Ramos (cell line): ENCODE results near the gene ALDH8A1.

Experiments
- in situ Hi-C: fragments of 300-500 bp; cut with MboI; formaldehyde crosslinking; loops from one replicate; pipeline ENCODE4 v1.14.3; 2022; ENCODE audit warnings: low sequenced_read_pairs; ENCODE audit not compliant: unreplicated experiment

Gene ALDH8A1

DNA sequence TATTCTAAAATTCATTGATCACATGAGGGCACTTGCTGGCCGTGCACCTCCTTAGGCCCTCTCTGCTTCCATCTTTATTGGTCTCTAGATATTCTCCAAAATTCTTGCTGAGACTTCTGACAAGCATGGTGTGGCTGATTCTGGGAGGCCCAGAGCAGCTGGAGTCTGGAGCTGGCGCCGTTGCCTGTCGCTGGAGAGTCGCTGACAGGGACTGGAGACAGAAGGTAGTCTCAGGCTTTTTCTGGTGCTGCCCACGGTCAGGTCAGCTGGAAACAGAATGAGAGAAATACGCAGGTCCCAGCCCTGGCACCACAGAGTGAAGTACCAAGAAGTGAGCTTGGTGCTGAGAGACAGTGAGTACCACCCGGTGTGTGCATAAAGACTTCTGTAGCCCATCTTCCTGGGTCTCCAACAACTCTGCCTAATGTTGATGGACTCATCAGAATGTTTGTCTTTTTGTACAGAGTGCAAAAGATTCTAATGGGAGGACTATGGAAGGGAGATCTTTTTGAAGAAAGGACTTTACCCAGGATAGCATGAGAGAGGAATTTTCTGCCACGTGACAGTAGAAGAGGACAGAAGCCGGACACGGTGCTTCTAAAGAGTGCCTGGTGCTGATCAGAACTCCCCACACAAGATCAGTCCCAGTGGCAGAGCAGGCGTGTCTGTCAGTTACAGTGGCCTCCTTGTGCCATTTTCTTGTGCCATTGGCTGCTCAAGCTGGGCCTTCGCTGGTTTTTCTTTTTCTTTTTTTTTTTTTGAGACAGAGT, 1.8 kb upstream of the ALDH8A1 start:
- in situ Hi-C loops, result no loop called here

DNA sequence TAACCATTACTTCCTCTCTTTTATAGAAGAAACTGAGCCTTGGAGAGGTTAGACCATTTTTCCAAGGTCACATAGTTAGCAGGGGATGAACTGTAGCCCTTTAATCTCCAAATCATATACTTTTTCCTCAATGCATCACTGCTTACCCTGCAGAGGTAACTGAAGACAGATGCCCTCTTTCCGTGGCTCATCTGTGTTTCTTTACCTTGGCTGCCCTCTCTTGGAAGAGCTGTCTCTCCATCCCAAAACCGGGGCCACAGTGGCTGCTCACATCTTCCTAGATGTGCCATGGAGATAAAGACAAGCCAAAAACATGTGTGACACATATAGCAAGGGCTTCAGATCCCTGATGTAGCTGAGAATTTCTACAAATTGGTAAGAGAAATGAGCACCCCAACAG, 581 bp upstream of the ALDH8A1 start:
- in situ Hi-C loops, result no loop called here

DNA sequence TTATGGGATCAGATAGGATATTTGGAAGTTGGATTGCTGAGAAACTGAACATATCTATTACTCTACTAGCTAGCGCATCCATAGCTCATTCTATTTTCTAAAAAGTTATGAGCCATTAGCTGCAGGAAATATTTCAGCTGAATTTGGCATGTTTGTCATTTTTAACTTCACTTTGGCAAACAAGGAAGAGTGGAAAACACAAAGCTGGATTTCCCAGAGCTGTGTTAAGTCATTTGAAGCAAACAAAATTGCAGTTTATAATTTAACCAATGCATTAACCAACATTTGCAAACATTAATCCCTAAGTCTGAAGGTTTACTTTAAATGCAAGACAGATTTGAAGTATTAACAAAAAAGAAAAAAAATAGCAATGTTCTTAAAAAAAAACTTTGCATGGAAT, 1.2 kb downstream of the ALDH8A1 start:
- in situ Hi-C loops, result loop anchor here (25.0 kb wide), 1 partner anchor 311 kb away; no protein-coding TSS in a partner anchor

DNA sequence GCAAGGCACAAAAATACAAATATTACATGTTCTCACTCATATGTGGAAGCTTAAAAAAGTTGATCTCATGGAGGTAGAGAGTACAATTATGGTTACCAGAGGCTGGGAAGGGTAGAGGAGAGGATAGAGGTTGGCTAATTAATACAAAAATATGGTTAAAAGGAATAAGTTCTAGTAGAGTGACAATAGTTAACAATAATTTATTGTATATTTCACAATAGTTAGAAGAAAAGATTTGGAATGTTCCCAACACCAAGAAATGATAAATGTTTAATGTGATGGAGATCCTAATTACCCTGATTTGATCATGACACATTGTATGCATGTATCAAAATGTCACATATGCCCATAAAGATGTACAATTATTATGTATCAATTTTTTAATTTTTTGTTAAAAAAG, 1.8 kb downstream of the ALDH8A1 start:
- in situ Hi-C loops, result loop anchor here (25.0 kb wide), 1 partner anchor 311 kb away; no protein-coding TSS in a partner anchor

DNA sequence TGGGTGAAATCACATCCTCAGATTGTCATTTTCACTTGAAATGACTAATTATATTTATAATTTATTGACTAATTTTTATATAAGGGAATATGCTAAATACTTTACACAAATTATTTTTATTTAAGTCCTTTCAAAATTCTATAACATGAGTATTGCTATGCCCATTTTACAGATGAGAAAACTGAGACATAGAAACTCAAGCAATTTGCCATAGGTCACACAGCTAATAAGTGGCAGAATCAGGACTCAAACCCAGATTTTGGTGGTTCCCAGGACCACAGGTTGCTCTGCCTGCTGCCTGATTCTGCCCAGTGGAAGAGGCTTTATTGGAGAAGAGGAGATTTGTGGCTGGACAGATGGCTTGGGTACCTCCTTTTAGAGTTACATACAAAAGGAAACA, 4.9 kb downstream of the ALDH8A1 start:
- in situ Hi-C loops, result loop anchor here (25.0 kb wide), 1 partner anchor 308 kb away; no protein-coding TSS in a partner anchor

DNA sequence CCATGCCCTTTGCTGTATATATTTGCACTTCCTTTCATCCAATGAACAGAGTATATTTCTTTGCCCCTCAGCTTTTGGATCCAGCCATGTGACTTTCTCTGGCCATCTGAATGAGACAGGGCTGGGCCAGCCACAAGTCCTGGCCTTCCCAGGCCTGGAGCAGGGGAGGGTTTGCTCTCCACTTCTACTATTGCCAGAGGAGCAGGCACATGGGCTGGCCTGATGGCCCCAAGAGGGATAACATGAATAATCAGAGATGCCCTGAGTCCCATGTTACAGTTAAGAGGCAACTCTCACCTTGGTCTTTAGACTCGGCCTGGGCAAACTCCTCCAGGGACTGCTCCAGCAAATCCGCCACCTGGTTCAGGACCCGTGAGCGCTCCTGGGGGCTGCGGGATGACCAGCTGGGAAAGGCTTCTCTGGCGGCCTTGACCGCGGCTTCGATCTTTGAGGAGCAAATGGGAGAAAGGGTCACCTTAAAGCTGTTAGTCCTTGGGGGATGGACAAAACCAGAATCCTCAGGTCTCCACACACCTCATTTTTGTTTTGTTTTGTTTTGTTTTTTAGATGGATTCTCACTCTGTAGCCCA, 6.3 kb downstream of the ALDH8A1 start:
- in situ Hi-C loops, result loop anchor here (25.0 kb wide), 1 partner anchor 306 kb away; no protein-coding TSS in a partner anchor

DNA sequence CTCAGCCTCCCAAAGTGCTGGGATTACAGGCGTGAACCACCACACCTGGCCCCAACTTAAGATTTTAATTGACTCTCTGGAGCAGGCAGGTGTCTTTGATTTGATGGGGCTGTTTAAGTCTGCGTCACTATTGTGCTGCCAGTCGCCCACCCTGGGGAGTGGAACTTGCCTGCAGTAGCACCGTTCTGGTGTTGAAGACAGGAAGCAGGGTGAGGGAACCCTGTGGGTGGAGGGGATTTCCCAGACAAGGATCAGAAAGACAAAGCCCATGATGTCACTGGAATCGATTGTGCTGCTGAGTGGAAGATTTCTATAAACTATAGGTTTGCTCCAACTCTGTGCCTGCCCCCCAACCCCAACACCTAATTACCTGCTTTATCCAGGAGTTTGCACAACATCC, 11.0 kb downstream of the ALDH8A1 start:
- in situ Hi-C loops, result loop anchor here (10.0 to 25.0 kb wide), 2 partner anchors 302 to 784 kb away; no protein-coding TSS in a partner anchor

DNA sequence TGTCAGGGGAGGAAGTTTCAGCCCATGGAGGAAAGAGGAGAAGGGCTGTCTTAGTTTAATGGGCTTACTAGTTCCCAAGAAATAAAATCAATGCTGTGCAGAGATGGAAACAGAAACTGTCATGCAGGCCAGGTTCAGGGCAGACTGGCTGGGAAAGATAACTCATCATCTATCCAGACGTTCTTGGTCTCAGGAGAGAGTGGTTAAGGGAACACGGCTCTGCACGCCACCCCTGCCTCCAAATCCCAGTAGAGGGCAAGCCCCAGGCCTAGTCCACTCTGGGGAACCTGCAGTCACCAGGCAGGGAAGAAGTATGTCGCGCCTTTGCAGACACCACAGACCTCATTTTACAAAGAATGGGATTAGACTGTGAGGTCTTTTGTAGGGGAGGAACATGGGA, 12.5 kb downstream of the ALDH8A1 start:
- in situ Hi-C loops, result loop anchor here (10.0 to 25.0 kb wide), 2 partner anchors 300 to 783 kb away; no protein-coding TSS in a partner anchor

DNA sequence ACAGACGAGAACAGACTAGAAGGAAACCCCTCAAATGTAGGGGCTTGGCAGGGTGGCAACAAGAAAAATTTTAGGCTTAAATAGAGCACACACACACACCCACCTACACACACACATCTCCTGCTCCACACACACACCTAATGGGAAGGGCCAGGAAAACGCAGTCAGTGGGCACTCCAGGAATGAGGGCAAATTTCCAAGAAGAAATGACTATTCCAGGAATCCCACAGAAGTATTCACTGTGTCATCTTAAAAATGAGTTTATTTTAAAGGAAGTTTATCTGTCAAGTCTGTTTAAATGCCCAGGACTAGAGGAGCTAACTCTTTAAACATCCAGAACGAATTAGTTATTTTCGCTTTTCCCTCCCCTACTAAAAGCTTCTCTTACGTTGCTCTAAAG, 13.0 kb downstream of the ALDH8A1 start:
- in situ Hi-C loops, result loop anchor here (10.0 to 25.0 kb wide), 2 partner anchors 300 to 782 kb away; no protein-coding TSS in a partner anchor

DNA sequence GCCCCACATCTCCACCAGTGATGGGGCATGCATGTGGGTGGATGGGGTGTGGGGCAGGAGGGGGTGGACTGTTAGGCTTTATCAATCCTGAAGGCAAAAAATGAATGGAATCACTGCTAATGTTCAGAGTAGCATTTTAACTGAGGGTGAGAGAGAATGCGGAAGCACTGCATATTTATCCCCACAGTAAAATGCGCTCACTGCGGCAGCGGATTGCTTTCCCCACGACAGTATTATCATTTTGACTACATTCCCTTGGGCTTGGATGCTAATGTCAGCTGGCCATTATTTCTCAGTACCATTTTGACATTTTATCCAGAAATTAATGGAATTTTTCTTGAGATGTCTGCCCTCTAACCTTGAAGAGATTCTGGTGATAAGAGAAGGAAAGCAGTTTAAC, 13.4 kb downstream of the ALDH8A1 start:
- in situ Hi-C loops, result loop anchor here (10.0 to 25.0 kb wide), 2 partner anchors 299 to 782 kb away; no protein-coding TSS in a partner anchor

DNA sequence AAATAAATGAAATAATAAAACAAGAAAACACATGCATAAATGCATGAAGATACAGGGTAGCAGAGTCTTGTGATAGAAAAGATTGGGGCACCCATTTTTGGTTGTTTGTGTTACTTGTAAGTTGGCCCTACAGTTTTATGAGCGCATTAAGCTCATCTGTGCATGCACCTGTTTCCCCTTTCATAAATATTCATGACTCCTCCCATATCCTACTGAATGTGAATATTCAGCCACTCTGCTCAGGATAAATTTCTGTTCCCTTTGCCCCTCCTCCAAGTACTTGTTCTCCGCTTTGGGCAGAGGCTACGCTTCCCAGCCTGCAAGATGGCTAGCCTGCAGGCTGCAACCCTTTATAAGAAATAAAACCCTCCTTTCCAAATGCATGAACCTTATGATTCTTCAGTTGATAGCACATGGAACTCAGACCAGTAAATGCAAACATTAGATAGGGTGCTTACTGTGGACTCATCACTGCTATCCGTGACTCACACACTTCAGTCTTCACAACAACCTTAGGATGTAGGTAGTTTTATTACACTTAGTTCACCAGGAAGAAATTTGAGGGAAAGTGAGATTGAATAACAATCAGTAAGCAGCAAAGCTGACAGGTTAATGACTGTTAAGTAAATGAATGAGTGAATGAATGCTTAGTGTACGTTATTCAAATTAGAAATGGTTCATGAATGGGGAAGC, 15.0 kb downstream of the ALDH8A1 start:
- in situ Hi-C loops, result loop anchor here (10.0 to 25.0 kb wide), 2 partner anchors 298 to 780 kb away; no protein-coding TSS in a partner anchor

DNA sequence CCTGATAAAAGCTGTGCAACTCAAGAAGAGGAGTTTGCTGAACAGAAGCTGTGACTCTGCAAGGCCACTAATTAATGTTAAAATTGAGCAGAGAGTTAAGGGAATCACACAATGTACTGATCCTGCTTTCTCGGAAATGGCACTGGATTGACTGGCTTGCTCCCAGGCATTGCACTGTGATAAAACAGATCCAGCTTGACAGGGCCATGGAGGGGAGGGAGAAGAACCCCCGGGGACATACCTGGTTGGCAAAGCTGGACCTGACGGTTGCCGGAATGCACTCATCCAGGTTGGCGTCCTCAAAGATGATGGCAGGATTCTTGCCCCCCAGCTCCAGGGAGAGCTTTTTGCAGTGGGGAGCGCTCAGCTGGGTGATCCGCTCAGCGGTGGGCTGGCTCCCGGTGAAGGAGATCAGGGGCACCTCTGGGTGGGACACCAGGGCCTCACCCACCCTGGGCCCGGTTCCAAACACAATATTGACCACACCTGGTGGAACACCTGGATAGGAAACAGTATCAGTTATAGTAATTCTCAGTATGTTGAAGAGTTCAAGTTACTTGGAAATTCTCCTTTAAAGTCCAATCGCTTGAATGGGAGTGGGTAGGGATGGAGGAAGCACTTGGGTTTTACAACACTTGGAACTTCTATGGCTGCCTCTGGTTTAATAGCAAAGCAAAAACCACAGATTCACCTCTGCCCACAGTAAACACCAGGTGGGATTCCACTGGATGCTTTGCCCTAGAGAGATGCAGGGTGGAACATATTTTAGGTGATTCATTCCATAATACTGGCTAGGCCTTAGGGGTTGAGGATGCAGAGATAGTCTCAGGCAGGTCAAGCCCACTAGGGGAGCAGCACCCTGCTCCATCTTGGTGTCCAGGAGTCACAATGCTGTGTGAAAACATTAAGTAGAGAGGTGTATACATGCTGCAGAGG, 17.1 kb downstream of the ALDH8A1 start:
- in situ Hi-C loops, result loop anchor here (10.0 to 25.0 kb wide), 2 partner anchors 296 to 778 kb away; no protein-coding TSS in a partner anchor

DNA sequence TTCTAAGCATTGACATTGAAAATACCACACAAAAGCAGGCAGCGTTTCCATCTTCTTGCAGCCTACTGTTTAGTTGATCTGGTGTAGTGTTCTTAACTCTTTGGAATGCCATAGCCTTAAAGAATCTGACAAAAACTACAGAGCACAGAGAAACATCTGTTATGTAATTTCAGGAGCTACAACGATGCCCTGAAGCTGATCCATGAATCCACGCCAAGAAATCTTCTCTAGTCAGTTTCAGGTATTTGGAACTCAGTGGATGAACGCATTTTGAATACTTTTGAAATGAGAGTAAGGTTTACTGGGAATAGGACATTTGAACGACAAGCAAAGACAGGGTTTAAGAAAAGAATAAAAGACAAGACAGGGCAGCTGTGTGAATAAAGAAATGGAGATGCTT, 17.8 kb downstream of the ALDH8A1 start:
- in situ Hi-C loops, result loop anchor here (10.0 to 25.0 kb wide), 2 partner anchors 295 to 777 kb away; no protein-coding TSS in a partner anchor

DNA sequence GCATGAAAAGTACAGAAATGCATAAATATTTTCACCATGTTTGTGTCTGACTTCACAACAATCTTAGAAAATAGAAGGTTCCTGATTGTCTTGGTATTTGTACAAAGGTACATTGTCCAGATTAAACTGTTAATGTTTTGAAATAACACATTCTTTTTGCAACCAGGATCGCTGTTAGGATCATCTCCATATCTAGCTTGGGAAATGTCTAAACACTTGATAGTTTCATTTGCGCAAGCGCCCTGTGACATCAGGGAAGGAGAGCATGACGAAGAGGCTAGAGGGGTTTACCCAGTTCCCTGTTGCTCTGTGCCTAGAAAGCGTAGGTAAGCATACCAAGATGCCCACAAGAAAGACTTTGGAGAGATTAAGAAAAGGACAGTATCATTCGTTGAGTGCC, 19.4 kb downstream of the ALDH8A1 start:
- in situ Hi-C loops, result loop anchor here (10.0 to 25.0 kb wide), 2 partner anchors 293 to 776 kb away; no protein-coding TSS in a partner anchor

DNA sequence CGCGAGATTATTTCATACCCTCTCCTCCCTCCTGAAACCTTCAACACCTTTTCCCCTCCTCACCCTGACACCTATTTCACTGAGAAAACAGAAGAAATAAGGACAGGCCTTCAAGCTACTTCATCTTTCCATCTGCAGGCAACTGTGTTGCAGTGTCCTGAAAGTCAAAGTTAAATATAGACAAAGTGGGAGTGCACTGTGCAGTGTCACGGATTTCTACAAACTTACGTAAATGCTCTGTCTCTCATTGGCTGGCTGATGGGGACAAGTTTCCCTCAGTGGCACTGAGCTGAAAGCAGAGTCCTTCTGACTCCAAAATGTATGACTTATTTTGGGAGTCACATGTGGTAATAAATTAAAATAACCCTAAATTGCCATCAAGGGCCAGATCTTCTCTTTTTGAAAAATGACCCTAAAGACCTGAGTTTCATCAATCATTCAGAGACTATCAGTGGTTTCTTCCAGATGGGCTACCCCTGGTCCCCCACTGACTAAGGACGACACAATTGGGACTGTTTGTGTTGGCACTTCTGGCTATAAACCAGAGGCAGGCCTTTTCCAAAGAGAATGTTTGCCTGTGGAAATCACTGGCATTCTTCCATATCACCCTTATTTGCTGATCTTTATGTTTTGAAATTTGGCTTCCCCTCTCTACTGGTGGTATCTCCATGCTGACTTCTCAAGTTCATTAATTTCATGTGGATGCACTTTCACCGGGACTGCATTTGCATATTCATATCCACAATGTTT, 21.6 kb downstream of the ALDH8A1 start:
- in situ Hi-C loops, result loop anchor here (25.0 kb wide), 1 partner anchor 291 kb away; no protein-coding TSS in a partner anchor

DNA sequence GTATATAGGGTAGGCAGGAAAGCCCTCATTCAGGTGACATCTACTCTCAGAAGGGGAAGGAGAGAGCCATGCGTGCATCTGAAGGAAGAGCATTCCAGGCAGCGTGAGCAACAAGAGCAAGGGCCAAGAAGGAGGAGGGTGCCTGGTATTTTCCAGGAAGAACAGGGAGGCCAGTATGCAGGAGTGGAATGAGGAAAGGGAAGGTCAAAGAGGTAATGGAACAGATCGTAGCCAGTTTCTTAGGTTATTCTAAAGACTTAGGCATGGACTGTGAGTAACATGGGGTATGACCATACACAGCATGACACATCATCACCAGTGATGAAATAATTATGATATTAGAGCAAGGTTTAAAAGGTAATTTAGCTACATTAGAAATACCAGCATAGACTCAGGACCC, 24.1 kb downstream of the ALDH8A1 start:
- in situ Hi-C loops, result loop anchor here (25.0 kb wide), 1 partner anchor 288 kb away; no protein-coding TSS in a partner anchor

DNA sequence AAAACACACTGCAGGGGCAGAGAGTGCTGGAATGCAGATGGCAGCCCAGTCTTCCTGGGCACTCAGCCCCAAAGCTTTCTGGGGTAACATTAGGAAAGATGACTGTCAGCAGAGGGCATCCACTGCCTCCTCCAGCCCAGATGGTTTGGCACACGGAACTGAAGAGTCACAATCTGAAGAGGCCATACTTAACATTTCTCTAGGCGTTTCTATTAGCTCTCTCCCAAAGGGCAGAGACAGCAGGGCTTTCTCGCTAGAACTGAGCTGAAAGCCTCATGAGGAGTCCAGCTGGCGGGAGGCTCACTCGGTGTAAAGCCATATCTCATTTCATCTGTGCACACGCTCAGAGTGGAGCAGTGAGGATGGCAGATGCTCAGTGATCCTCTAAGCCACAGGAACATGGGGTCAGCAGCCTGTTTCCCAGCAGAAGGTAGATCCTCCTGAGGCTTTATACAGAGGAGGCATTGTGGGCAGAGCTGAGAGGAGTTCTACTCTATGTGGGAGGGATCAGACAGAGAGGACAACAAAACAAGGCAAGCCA, 28.1 kb downstream of the ALDH8A1 start:
- in situ Hi-C loops, result no loop called here

DNA sequence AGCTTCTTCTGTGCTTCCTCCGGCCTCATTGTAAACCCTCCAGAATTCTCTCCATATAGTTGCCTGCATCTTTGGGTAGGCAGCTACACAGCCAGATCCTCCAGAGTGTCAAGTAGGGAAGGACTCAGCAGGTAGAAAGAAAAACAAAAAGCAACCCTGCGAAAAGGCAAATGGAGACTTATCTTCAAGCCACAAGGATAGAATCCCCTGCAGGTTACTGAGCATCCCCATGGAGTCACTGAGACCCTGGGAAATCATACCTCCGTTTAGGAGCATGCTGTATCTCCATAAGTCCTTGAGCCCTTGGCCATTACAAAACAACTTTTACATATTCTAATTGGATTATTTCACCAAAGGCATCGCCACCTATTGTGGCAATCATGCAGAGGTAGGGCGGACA, 28.6 kb downstream of the ALDH8A1 start:
- in situ Hi-C loops, result no loop called here
